HK-2 (cell line): Measurements from ENCODE around the gene RASSF8.

Experiments
- DNase-seq: peaks from one replicate; pipeline ENCODE4 v3.0.0-alpha.2; 2018; ENCODE audit not compliant: unreplicated experiment

The RASSF8 gene

DNA sequence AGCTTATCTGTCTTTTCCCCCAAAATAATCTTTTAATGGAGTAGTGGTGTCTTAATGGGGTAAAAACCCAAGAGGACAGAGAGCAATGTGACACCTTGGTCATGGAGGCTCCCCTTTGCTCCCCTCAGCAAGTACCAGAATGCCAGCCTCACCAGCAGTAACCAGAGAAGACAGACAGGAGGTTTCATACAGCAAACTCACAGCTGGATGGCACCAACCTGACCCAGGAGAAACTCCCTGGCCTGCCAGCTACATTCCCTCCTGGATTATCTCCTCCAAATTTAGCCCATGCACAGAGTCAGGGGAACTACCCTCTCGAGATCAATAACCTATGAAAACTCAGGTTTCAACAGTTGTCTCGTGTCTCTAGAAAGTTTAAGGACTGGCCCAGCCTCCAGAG, 150.4 kb downstream of the RASSF8 start:
- DNase-seq = no peak

DNA sequence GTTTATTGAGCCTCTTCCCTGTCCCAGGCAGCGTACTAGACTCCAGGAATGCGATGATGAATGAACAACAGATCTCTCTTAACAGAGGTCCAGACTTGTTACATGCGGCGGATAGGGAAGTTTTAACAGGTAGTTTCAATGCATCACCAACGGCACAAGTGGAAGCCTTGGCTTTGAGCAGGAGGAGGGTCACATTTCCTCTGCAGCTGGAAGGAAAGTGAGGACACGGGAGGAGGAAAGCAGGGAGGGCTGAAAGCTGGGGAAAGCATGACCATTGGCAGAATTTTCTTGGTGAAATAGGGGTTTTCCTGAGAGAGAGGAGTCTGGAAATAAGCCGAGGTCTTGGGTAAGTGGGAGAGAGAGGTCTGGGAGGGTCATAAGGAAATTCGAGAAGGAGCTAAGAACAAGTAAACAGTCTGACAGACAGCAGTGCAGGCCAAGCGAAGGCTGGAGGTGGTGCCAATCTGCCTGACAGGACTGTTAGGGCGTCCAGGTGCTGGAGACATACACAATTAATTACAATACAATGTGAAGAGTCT, 150.9 kb downstream of the RASSF8 start:
- no peak for DNase-seq

DNA sequence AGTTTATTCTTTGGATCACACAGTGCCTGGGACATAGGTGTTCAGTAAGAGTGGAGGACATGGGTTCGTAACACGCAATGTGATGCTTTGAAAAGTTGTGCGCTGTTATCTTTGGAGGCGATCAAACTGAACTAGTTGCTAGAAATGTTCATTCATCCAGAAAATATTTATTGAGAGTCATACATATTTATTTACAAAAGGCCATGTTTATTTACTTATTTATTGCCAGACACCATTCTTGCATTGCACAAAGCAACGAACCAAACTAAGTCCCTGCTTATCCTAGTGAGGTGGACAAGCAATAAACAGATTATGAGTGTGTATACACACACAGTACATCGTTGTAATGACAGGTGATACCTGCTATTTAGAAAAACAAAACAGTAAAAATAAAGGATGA, 153.8 kb downstream of the RASSF8 start:
- DNase-seq = no peak

DNA sequence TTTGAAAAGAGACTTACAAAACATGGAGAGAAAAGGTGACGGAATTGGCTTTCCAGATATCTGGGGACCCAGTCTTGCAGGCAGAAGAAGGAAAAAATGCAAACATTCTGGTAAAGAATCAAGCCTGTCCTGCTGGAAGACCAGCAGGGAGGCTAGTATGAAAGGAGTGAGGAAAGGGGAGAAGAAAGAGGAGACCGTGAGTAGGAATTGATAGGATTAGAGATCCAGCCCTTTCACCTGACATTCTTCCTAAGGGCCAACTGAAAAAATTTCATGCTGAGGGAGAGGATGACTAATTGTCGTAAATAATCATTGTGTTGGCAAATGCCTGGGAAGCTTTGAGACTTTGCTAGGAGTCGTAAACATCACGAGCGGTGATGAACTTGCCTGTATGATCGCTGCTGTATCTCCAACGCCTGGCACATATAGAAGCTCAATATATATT, 154.2 kb downstream of the RASSF8 start:
- DNase-seq = no peak

DNA sequence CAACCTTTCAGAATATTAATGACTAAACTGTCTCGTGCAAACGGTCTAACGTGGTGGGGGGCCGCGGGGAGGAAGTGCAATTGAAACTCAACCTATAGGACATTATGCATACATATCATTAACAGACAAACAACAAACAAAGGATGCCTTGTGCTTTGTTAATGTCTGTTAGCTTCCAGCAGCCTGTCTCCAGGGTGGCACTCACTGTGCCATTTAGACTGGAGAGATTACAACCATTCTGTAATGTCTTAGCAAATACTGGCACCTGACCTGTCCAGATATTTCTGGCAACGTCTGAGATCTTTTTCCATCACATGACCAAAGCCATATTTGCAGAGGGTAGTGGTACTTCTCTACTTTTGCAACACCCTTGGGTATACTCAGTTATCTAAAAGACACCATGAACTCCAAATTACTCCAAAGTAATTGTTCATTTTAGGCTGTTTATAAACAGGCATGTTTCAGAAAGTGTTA, 154.7 kb downstream of the RASSF8 start:
- no peak for DNase-seq

DNA sequence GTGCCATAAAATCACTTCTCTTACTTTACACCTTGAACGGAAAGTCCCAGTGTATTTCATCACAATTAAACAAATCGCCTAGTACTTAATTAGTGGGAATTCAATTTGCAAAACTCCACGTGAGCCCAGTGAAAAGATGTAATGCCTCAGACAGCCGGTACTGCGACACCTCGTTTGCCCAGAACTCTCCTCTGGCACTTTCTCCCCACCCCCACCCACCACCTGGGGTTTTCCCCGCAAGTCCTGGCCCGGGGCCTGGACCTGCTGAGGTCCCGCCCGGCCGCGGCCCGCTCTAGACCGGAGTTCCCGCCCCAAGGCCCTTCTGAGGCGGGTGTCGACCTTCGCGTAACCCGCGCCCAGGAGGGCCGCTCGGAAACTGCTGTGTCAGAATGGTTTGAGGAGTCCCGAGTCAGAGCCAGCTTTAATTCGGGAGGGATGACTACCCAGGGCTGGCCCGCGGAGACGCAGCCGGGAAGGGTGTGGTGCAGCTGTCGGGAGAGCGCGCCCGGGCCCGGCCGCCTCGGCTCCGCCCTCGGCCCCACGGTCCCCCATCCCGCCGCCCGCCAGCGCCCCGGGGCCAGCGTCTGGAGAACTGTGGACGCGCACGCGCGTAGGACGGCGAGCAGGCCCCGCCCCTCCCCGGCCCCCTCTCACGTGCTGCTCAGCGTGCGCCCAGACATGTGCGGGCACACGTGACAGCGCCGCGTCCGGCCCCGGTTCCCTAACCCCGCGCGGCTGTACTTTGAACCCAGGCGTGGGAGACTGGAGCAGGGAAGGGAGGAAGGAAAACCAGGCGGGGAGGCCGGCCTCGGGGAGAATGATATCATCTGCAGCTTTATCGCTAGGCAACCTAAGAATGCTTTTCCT, 155.6 kb downstream of the RASSF8 start:
- DNase-seq = peak; percentile 94

DNA sequence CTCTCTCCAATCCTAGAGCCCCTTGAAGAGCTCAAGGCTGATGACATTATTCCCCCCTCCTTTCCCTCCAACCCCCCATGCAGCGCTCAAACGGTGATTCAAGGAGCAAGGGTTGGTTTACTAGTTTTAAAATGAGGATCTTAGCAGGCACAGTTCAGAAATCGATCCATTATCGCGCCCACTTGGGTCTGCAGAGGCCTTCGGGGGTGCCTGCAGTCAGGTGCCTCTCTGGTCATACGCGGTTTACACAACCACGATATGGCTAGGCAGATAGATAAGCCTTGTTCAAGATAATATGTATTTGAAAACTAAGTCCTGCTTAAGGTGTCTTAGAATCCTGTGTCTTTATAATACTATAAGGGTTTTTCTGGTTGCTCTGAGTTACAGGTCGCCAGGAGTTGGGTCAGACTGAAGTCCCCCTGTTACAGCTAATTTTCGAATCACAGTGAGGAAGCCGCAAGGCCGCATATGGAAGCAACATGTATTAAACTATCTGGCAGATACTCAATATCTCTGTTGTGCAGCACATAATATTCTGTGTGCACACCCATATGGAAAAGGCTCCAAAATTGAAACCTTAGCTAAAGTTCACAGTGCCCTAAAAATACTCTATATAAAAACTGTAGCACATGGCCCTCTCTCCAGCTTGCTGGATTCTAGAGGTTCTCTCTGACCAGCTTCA, 156.4 kb downstream of the RASSF8 start:
- no peak for DNase-seq

DNA sequence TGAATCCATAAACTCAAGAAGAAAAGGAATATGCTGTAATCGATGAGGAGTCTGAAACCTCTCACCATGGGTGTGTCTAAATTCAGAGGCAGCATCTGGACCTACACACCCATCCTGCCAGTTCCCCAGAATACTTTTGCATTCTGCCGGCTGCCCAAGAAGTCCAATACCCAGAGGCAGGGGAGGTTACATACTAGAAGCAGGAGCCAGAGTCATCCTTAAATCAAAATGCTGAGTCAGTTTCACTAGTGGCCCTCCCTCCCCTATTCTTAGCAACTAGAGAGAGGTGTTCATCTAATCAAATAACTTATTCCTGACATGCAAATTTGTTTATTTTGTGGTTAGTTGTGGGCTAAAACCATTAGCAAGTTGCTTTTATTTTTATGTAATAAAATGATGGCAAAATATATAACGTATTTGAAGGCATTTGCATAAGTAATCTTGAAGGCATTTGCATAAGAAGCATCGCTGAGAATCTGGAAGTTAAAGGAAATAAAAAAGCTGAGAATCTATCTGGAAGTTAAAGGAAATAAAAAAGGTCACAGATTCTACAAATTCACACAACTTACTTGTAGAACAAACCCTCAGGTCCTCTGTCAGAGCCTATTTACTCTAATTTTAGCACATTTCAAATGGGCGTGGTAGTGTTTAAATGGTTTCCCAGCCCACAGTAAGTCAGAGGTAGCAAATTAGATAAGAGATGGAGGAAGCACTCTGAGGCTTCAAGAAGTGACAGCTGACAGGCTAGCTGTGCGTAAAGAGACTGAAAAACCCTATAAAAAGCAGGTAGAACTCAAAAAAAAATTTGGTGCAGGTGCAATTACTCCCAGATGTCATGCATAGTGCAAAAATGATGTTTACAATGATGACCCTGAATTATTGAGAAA, 158.6 kb downstream of the RASSF8 start:
- DNase-seq = no peak

DNA sequence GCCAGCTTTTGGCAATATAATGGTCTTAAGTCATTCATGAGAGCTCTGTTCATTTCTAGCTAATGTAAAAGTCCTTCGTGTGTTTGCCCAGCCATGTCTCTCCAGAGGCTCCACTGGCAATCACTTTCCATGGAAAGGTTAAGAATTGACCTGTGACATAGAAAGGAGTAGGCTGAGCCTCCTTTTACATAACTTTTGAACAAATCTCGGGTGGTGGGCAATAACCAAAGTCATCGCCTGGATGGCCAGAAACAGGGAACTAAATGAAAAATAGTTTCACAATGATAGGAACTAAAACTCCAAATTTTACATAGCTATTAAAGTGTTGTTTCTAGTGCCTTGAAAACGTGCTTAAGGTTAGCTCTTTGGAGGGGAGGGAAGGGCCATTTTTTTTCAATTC, 159.8 kb downstream of the RASSF8 start:
- DNase-seq = no peak

DNA sequence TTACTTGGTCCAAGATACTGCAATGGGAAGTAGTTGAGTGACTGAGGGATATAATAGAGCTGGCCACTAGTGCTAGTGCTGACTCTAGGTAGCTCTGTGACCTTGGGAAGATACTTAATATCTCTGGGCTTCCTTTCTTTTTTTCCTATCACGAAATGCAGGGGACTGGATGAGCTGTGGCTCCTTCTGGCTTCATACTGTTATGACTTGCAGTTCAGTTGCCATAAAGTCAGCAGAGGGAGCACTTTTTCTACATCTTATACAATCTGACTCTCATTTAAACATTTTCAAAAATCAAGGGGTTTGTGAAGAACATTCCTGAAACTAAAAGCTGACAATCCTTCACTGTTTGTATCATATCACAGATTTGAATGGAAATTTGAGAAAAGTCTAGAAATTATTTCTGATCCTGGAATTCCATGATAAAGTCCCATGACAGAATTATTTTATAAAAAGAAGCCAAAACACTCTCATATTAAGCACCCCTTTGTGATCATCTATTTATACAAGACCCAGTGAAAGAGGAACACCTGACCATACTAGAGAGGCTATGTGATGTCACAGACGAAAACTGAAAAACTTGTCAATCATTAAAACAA, 161.0 kb downstream of the RASSF8 start:
- no peak for DNase-seq

DNA sequence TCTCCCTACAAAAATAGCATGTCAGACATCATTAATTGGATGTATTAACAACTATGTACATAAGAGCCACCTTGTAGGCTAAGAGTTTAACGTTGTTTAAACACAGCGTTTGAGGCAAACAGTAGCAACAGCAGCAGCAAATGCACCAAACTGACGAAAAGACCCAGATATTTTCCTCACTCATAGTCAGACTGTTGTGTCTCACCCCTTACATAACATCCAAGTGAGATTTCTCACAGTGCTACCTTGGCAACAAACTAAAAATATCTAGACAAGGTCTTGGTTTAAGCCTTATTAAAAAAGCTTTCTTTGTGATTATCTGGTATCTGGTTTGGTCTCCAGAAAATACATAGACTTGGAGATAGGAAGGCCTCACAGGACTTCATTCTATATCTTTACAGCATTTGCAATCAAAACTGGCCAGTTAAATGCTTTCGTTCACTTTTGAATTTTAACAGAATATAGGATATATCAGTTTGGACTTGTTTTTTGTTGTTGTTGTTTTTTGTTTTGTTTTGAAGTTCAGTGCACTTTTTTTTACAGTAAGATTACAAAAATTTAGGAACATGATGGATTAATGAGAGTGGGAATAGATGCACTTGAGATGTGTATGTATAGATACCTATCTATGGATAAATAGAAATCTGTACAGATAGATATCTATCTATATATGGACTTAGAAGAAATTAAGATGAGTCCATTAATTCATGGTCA, 162.2 kb downstream of the RASSF8 start:
- no peak for DNase-seq

DNA sequence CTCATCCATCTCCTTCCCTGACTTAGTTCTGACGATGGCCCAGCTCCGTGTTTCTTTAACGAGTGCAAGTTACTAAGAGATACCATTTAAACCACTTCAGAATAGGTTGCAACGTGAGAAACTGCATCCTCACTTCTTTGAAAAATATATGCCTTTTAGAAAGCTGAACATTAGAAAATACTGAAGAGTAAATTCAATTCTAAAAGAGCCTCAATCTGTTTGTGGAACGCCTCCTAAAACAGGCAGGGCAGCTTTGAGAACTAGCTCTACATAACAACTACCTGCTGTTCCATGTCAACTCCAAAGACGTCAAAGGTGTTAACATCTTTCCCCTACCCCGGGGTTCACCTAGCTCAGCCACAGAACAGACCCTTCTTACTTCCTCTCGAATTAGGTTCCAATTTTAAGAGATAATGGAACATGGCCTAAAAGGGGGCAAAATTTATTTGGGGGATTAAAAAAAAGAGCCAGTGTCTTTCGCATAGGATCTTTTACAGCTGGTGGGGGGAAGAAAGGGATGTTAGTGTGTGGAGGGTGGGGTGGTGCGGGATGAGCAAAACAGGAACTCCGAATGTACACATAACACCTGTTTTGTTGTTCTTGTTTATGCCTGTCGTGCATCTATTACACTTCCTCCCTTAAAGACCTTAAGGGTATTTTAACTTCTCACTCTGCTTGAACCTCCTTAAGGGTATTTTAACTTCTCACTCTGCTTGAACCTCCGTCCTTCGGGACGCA, 163.0 kb downstream of the RASSF8 start:
- DNase-seq = no peak

DNA sequence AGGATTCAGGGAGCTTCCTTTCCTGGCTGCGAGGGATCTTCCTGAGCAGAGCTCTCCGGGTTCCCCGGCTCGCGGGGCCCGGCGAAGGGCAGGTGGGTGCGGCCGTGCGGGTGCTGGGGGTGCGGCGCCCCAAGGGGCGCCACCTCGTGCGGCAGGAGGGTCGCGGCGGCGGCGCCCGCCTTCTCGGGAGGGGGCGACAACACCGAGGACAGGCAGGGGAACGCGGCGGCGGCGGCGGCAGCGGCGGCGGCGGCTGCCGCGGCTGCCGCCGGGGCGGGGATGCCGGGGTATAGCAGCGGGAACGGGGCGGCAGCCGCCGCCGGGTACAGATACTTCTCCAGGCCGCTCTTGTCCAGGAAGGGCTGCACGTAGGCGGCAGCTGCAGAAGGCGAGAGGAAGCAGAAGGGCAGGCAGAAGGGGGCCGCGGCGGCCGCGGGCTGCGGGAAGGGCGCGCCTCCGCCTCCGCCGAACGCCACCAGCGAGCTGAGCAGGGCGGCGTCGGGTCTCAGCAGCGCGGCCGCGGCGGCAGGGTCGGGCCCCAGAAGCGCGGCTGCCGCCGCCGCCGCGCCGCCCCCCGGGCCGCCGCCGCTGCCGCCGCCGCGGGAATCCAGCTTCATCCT, 163.7 kb downstream of the RASSF8 start:
- DNase-seq = peak; percentile 24

DNA sequence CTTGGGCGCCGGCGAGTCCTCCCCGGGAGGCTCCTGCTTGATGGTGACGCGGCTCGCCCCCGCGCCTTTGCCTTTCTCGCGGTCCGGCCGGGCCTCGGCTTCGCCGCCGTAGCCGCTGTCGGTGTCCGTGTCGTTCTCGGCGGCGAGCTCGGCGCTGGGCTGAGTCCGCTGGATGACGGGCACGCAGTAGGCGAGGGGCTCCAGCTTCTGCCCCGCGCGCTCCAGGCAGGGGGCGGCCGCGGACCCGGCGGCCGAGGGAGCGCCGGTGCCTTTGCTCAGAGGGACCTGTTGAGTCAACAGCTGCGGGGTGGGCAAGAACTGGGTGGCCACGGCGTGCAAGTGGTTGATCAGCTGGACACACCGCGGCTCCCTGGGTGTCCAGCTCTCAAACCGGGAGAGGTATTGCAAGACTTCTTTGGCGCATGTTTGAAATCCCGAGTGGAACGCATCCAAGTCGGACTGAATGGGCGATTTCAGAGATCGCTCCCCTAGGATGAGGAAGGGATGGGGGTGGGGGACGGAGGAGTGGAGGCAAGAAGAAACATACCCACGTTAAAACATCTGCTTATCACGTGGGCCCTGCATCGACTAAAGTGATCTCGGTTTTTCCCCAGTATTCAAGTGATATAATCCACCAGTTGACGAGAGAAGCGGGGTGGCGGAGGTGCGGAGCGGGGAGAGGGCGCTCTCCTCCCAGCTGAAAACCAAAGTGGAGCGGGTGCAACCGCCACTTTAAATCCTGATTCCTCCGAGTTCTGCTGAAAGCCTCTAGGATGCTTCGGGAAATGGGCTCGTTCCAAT, 164.4 kb downstream of the RASSF8 start:
- peak; percentile 60 for DNase-seq

DNA sequence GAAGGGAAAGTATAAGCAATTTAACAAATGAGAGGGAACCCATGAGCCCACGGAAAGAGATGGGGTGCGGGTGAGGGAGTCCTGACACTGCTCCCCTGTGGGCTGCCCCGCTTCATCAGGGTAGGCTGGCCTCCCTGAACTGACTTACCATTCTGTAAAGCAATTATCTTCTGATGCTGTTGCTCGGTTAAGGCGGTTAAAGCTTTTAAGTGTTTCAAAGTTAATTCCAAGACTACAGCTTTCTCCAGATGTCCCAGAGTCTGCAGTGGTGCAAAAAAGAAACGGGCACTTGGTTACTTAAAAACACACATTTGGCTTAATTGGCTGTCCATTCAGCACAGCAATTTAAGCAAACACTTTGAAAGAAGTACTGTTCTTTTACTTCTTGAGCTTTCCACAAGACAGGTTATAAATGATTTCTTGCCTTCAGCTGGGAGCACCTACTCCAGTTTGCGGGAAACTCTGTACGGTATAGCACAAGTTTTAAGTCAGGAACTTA, 165.0 kb downstream of the RASSF8 start:
- no peak for DNase-seq

DNA sequence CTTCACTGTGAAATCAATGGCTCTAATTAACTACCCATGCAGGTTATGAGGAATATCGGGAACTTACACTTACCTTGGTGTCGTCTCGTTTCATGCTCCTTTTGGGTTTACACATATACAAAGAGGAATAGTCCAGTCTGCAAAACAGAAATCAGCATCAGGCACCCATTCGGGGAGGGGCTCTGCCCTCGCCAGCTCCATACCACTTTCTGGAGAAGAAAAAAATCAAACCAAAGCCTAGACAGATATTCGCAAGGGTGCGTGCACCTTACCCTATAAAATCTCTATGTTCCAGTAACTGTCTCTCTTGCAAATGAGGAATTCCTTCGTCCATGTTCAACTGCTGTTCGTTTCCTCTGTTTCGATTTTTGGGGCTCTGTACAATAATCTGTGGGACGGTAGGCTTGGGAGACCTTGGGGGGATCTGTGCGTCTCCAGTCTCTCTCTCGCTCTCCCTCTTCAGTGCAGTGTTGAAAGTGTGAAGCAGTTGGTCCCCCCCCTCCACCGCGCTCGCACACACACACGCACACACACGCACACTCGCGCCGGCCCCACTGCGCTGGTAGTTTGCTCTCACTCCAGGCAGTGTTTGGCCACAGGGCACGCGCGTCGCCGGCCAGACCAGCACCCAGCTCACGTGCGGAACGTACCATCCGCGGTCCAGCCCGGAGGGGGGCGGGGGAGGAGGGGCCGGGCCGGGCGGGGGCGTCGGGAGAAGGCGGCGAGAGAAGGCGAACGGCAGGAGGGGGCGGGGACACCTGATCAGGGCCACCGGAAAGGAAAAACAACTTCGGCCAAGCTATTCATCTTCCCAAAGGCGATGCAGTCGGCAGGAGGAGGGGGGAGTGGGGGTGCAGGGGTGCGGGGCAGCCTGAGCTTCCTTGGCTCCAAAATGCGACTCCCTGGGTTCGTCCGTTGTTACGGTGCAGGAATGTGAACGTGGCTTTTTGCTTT, 166.2 kb downstream of the RASSF8 start, which contains the start of gene BHLHE41:
Gene BHLHE41 (minus strand): TSS at position 592 of the 954 bp plus-strand sequence. CDS start 258 bp downstream, at position 334.
- DNase-seq = peak; percentile 81
